ENCODE measurements around the gene KLHL17. TPM values are rescaled to one million over a fixed set of nuclear protein-coding genes. Genes with fewer than 3 reads are reported as not detected.

Gene KLHL17
- total RNA-seq, 1 experiment from 2014 or later = 32.1 TPM

DNA sequence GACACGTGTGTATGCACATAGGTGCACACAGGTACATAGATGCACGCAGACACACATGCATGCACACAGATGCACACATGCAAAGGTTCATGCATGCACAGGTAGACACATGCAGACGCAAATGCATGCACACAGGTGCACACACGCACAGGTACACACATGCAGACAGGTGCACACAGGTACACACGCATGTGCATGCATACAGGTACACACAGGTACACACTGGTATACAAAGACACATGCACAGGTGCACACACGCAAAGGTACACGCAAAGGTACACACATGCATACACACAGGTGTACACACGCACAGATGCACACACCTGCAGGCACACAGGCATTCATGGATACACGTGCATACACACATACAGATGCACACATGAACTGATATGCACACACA is 10.1 kb upstream of the KLHL17 start:
- no TSS peak for BruUV-seq (replicated peaks)
- TF ChIP-seq EZH2 (IDR thresholded peaks at IDR 0.05; ENCODE audit: low read length, unreplicated experiment) (no peak), EZH2phosphoT487 (IDR thresholded peaks at IDR 0.05; ENCODE audit: borderline replicate concordance, low read length) (no peak)
- TF ChIP-seq, protein P1, sequence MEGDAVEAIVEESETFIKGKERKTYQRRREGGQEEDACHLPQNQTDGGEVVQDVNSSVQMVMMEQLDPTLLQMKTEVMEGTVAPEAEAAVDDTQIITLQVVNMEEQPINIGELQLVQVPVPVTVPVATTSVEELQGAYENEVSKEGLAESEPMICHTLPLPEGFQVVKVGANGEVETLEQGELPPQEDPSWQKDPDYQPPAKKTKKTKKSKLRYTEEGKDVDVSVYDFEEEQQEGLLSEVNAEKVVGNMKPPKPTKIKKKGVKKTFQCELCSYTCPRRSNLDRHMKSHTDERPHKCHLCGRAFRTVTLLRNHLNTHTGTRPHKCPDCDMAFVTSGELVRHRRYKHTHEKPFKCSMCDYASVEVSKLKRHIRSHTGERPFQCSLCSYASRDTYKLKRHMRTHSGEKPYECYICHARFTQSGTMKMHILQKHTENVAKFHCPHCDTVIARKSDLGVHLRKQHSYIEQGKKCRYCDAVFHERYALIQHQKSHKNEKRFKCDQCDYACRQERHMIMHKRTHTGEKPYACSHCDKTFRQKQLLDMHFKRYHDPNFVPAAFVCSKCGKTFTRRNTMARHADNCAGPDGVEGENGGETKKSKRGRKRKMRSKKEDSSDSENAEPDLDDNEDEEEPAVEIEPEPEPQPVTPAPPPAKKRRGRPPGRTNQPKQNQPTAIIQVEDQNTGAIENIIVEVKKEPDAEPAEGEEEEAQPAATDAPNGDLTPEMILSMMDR (conservative IDR thresholded peaks at IDR 0.05; ENCODE audit: low read depth, low read length) = no peak
- H3K36me3 ChIP-seq (ENCODE audit: low read depth, low read length) = peaks cover 47% of the 10 kb centered on the region

GRCh38 chr1:950881-951280 is 9.5 kb upstream of the KLHL17 start:
- Histone ChIP-seq H3K27ac (ENCODE audit: low read length) (no peak overlapping the region), H3K9me3 (ENCODE audit: low read length) (no peaks in the 10 kb centered on the region), H2AFZ (ENCODE audit: low read length) (no peak overlapping the region), H3K4me2 (ENCODE audit: low read length) (no peak overlapping the region), H3F3A (ENCODE audit: low read length, unreplicated experiment) (no peaks in the 10 kb centered on the region), H3K9me2 (replicated peaks; ENCODE audit: low read length) (no peaks in the 10 kb centered on the region), H3K79me2 (ENCODE audit: low read length) (peaks cover 6% of the 10 kb centered on the region; the same call in 1 of the 2 replicates), H3K9ac (ENCODE audit: low read length) (no peak overlapping the region), H3K4me3 (ENCODE audit: low read length) (no peak overlapping the region), H4K20me1 (ENCODE audit: low read length) (no peaks in the 10 kb centered on the region), H3K36me3 (ENCODE audit: low read depth, low read length) (peaks cover 53% of the 10 kb centered on the region), H3K27me3 (ENCODE audit: low read length) (no peaks in the 10 kb centered on the region), H3K4me1 (ENCODE audit: insufficient read depth, low read length) (no peaks in the 10 kb centered on the region)
- no peak for ATAC-seq
- BruUV-seq (replicated peaks) = no TSS peak
- ChIA-PET POLR2A (ENCODE audit: unreplicated experiment) (no interaction called here), CTCF (no interaction called here)
- intact Hi-C loops (cut with micrococcal nuclease) = no loop called here
- TF ChIP-seq EZH2phosphoT487 (IDR thresholded peaks at IDR 0.05; ENCODE audit: borderline replicate concordance, low read length) (no peak), EZH2 (IDR thresholded peaks at IDR 0.05; ENCODE audit: low read length, unreplicated experiment) (no peak)
- TF ChIP-seq, protein P1 (conservative IDR thresholded peaks at IDR 0.05; ENCODE audit: low read depth, low read length) = no peak
- no peak for DNase-seq

More for the DNA sequence above, 10.1 kb upstream of the KLHL17 start:
- no peaks in the 10 kb centered on the region for H4K20me1 ChIP-seq (ENCODE audit: low read length)
- no peaks in the 10 kb centered on the region for H3K4me1 ChIP-seq (ENCODE audit: insufficient read depth, low read length)
- ATAC-seq (no peak), DNase-seq (no peak)
- no peaks in the 10 kb centered on the region for H3K9me2 ChIP-seq (replicated peaks; ENCODE audit: low read length)
- intact Hi-C loops (cut with micrococcal nuclease) = no loop called here
- no peak overlapping the region for H3K4me2 ChIP-seq (ENCODE audit: low read length)
- no peaks in the 10 kb centered on the region for H3F3A ChIP-seq (ENCODE audit: low read length, unreplicated experiment)
- no peak overlapping the region for H3K9ac ChIP-seq (ENCODE audit: low read length)
- CTCF ChIA-PET = no interaction called here
- H3K79me2 ChIP-seq (ENCODE audit: low read length) = peaks cover 2% of the 10 kb centered on the region; the same call in 1 of the 2 replicates
- H3K27me3 ChIP-seq (ENCODE audit: low read length) = no peaks in the 10 kb centered on the region
- POLR2A ChIA-PET (ENCODE audit: unreplicated experiment) = no interaction called here
- H2AFZ ChIP-seq (ENCODE audit: low read length) = no peak overlapping the region
- H3K27ac ChIP-seq (ENCODE audit: low read length) = no peak overlapping the region
- H3K4me3 ChIP-seq (ENCODE audit: low read length) = no peak overlapping the region
- no peaks in the 10 kb centered on the region for H3K9me3 ChIP-seq (ENCODE audit: low read length)

DNA sequence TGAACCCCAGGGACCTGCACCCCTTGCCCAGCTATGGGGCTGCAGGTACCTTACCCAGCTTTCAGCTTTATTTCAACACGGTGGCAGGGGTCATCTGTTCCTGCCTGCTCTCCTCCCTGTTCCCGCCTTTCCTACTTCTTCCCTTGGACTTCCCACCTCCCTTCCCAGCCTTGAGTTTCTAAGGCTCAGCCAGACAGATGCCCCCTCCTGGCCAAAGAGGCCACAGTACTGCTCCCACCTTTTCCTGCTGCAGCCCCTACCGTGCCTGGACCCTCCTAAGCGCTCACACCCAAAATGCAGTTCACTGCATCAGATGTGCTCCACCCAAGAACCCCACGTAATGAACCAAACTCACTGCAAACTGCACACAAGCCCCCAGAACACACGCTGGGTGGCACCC is 9.0 kb upstream of the KLHL17 start:
- H3K27ac ChIP-seq (ENCODE audit: low read length) = no peak overlapping the region
- BruUV-seq (replicated peaks) = no TSS peak
- no peak overlapping the region for H3K9ac ChIP-seq (ENCODE audit: low read length)
- DNase-seq (no peak), ATAC-seq (no peak)
- TF ChIP-seq, protein P1 (conservative IDR thresholded peaks at IDR 0.05; ENCODE audit: low read depth, low read length) = peak; percentile 59
- no peak for TF ChIP-seq EZH2phosphoT487 (IDR thresholded peaks at IDR 0.05; ENCODE audit: borderline replicate concordance, low read length)
- no peak for TF ChIP-seq EZH2 (IDR thresholded peaks at IDR 0.05; ENCODE audit: low read length, unreplicated experiment)
- no peaks in the 10 kb centered on the region for H3K9me3 ChIP-seq (ENCODE audit: low read length)
- H3K4me2 ChIP-seq (ENCODE audit: low read length) = no peak overlapping the region
- H3K36me3 ChIP-seq (ENCODE audit: low read depth, low read length) = peaks cover 58% of the 10 kb centered on the region
- H3K79me2 ChIP-seq (ENCODE audit: low read length) = peaks cover 11% of the 10 kb centered on the region; the same call in 1 of the 2 replicates
- no peaks in the 10 kb centered on the region for H3K27me3 ChIP-seq (ENCODE audit: low read length)
- H4K20me1 ChIP-seq (ENCODE audit: low read length) = no peaks in the 10 kb centered on the region
- POLR2A ChIA-PET (ENCODE audit: unreplicated experiment) = no interaction called here
- H3K4me1 ChIP-seq (ENCODE audit: insufficient read depth, low read length) = no peaks in the 10 kb centered on the region
- no peaks in the 10 kb centered on the region for H3K9me2 ChIP-seq (replicated peaks; ENCODE audit: low read length)
- H3K4me3 ChIP-seq (ENCODE audit: low read length) = no peak overlapping the region
- H3F3A ChIP-seq (ENCODE audit: low read length, unreplicated experiment) = no peaks in the 10 kb centered on the region
- intact Hi-C loops (cut with micrococcal nuclease) = no loop called here
- no peak overlapping the region for H2AFZ ChIP-seq (ENCODE audit: low read length)
- CTCF ChIA-PET = no interaction called here

Measured in PC-3 (cell line).